Adrenal gland (tissue), 12 donors: ENCODE data around the gene SNRNP70. TPM values are rescaled to one million over a fixed set of nuclear protein-coding genes. Genes with fewer than 3 reads are reported as not detected.

ENCODE experiments used
- DNase-seq, 7 donors: peaks; one replicate each; pipeline ENCODE4 v3.0.0-alpha.2; 2019 to 2020
- H3K27ac ChIP-seq, 5 donors: fragments of 200-600 bp; sonication (generic) in 4 of 5; 1 replicate in 3 of 5; 2 replicates in 2 of 5; pipeline versions ENCODE4 v1.5.1 to v1.8.0; 2016 to 2020; ENCODE audit warnings: mild to moderate bottlenecking in 1 of 5
- H3K27me3 ChIP-seq: fragments of 200-600 bp; 2 replicates; pipeline ENCODE4 v1.8.0; 2021
- H3K36me3 ChIP-seq, 2 donors: fragments of 200-600 bp; replicated peaks in 1 of 2; 1 replicate in 1 of 2; 2 replicates in 1 of 2; pipeline versions ENCODE4 v1.5.1 to v1.8.0; 2018 to 2022
- H3K4me1 ChIP-seq, 2 donors: fragments of 200-600 bp; replicated peaks in 1 of 2; 1 replicate in 1 of 2; 2 replicates in 1 of 2; pipeline versions ENCODE4 v1.5.1 to v1.8.0; 2018 to 2021
- H3K4me3 ChIP-seq, 4 donors: fragments of 200-600 bp; sonication (generic) in 3 of 4; one replicate each; pipeline ENCODE4 v1.5.1; 2016 to 2018
- H3K9me3 ChIP-seq, 3 donors: fragments of 200-600 bp; sonication (generic) in 1 of 3; replicated peaks in 1 of 3; 1 replicate in 2 of 3; 2 replicates in 1 of 3; pipeline versions ENCODE4 v1.5.1 to v1.8.0; 2016 to 2021
- CTCF ChIP-seq, 6 experiments: fragments of 450-650 bp in 4 of 6; fragments of 200-600 bp in 2 of 6; sonication (generic) in 1 of 6; IDR thresholded peaks; 1 replicate in 5 of 6; 2 replicates in 1 of 6; pipeline versions ENCODE4 v1.5.1 to v1.8.0; 2016 to 2021; ENCODE audit warnings: antibody characterized with exemption in 6 of 6, mild to moderate bottlenecking in 2 of 6, moderate library complexity in 1 of 6
- POLR2A ChIP-seq, 2 donors: fragments of 450-650 bp; IDR thresholded peaks; one replicate each; pipeline ENCODE4 v1.6.1; 2017; ENCODE audit warnings: antibody characterized with exemption in 2 of 2, mild to moderate bottlenecking in 2 of 2, moderate library complexity in 1 of 2
- WGBS, 4 donors: extraction: QIAGEN DNeasy Blood & Tissue Kit in 2 of 4; methylation state at CpG; one replicate each; pipeline versions ENCODE4 v1.1.5 to v1.1.7; 2013 to 2017; 5-methylcytosine and 5-hydroxymethylcytosine counted together
- intact Hi-C, 2 donors: fragments of 100-400 bp; cut with DNase I; formaldehyde crosslinking; loops; one replicate each; pipeline versions ENCODE4 v1.14.1 to v1.15.0; 2022 to 2023
- polyA plus RNA-seq, 3 donors: library from polyadenylated mRNA; stranded (reverse); fragments of 200-250 nt in 2 of 3; fragments of 350-450 nt in 1 of 3; fragmentation: Illumina TruSeq in 1 of 3; extraction: RNeasy Lipid Tissue Mini Kit (QIAGEN cat#74804) in 1 of 3; gene quantifications; one replicate each; pipeline ENCODE4 v1.2.3, GENCODE V29; 2013 to 2014
- total RNA-seq, 9 donors: library from RNA; depleted of rRNA in 4 of 9; stranded (reverse); fragments of >200 nt in 4 of 9; fragments of 120-200 nt in 1 of 9; fragmentation: NEBNext Ultra II Directional in 1 of 9; extraction: Animal tissue kit (Norgen Biotek cat#: 25700) in 1 of 9; gene quantifications; one replicate each; pipeline versions ENCODE4 v1.1.0 to v1.2.4, GENCODE V29; 2013 to 2023
- donor health status: healthy with polysubstance abuse.
- donor health status: Bipolar disorder and iron deficiency.
- donor health status: DM: yes; HTN: yes; CAD: no.
- donor health status: DM: no; HTN: no; CAD: no.
- donor health status: DM: no; HTN: no; CAD: no.
- donor health status: DM: yes; HTN: yes; CAD: no.

SNRNP70 gene
- total and polyA plus RNA-seq, 12 donors: 109 to 1,255 (median 233) TPM

- peak in 2 of 7 donors; percentile 29 to 78 for DNase-seq
- Histone ChIP-seq H3K9me3 (no peaks in the 10 kb centered on the region), H3K27me3 (no peaks in the 10 kb centered on the region), H3K4me1 (peaks cover 15 to 29% of the 10 kb centered on the region in 2 donors), H3K4me3 (peak overlapping the region in 1 of 4 donors; percentile 73), H3K36me3 (no peaks in the 10 kb centered on the region), H3K27ac (peak overlapping the region in 2 of 5 donors; percentile 91 to 94)
- WGBS, 4 donors: 63 to 78% (median 75%) methylated on average over 7 to 11 of the region's 11 CpGs
- TF ChIP-seq POLR2A (IDR thresholded peaks at IDR 0.05) (no peak), CTCF (IDR thresholded peaks at IDR 0.05) (no peak)
- intact Hi-C loops: loop anchor here in 1 of 2 donors (5.0 kb wide), 1 partner anchor 46 kb away; no protein-coding TSS in a partner anchor
These were observed 62.9 kb downstream of the SNRNP70 start for GRCh38 chr19:49148044-49148682.

GRCh38 chr19:49148784-49149651, 63.8 kb downstream of the SNRNP70 start:
- Histone ChIP-seq H3K27ac (peak overlapping the region; percentile 58 to 94 (median 78)), H3K36me3 (no peaks in the 10 kb centered on the region), H3K9me3 (no peaks in the 10 kb centered on the region), H3K4me3 (peak overlapping the region in 3 of 4 donors; percentile 49 to 73 (median 54)), H3K27me3 (no peaks in the 10 kb centered on the region), H3K4me1 (peaks cover 15 to 28% of the 10 kb centered on the region in 2 donors)
- intact Hi-C loops: loop anchor here in 1 of 2 donors (5.0 kb wide), 1 partner anchor 47 kb away; no protein-coding TSS in a partner anchor
- peak; percentile 28 to 78 for TF ChIP-seq POLR2A (IDR thresholded peaks at IDR 0.05)
- no peak for TF ChIP-seq CTCF (IDR thresholded peaks at IDR 0.05)
- WGBS, 4 donors: 3 to 11% (median 4%) methylated on average over 13 to 49 of the region's 49 CpGs
- DNase-seq: peak; percentile 98 to 100 (median 99)

- Histone ChIP-seq H3K36me3 (no peaks in the 10 kb centered on the region), H3K27me3 (no peaks in the 10 kb centered on the region), H3K4me1 (peaks cover 15 to 28% of the 10 kb centered on the region in 2 donors), H3K4me3 (peak overlapping the region; percentile 34 to 73 (median 52)), H3K27ac (peak overlapping the region; percentile 58 to 94 (median 78)), H3K9me3 (no peaks in the 10 kb centered on the region)
- intact Hi-C loops: loop anchor here (5.0 kb wide), 2 partner anchors 47 to 48 kb away; no protein-coding TSS in a partner anchor
- TF ChIP-seq CTCF (IDR thresholded peaks at IDR 0.05) (peak in 1 of 6 experiments; percentile 18), POLR2A (IDR thresholded peaks at IDR 0.05) (no peak)
- DNase-seq: peak; percentile 75 to 89 (median 85)
- WGBS, 4 donors: 0 to 4% (median 1%) methylated on average over 11 to 23 of the region's 23 CpGs
These were observed 64.4 kb downstream of the SNRNP70 start for GRCh38 chr19:49149652-49150105.
